ENCODE results near the gene GSTA4.

GSTA4 gene

GRCh38 chr6:52937908-52938307 is 57.2 kb downstream of the GSTA4 start:
- DNase-seq (ENCODE audit: low read depth) = no peak
- H3K4me3 ChIP-seq (ENCODE audit: low read depth, low read length) = no peak overlapping the region
- TF ChIP-seq, protein P1, sequence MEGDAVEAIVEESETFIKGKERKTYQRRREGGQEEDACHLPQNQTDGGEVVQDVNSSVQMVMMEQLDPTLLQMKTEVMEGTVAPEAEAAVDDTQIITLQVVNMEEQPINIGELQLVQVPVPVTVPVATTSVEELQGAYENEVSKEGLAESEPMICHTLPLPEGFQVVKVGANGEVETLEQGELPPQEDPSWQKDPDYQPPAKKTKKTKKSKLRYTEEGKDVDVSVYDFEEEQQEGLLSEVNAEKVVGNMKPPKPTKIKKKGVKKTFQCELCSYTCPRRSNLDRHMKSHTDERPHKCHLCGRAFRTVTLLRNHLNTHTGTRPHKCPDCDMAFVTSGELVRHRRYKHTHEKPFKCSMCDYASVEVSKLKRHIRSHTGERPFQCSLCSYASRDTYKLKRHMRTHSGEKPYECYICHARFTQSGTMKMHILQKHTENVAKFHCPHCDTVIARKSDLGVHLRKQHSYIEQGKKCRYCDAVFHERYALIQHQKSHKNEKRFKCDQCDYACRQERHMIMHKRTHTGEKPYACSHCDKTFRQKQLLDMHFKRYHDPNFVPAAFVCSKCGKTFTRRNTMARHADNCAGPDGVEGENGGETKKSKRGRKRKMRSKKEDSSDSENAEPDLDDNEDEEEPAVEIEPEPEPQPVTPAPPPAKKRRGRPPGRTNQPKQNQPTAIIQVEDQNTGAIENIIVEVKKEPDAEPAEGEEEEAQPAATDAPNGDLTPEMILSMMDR (IDR thresholded peaks at IDR 0.05; ENCODE audit: low read depth, low read length) = no peak
- TF ChIP-seq POLR2A (IDR thresholded peaks at IDR 0.05; ENCODE audit: extremely low read depth, insufficient read length) (no peak), MYC (IDR thresholded peaks at IDR 0.05; ENCODE audit: low read depth, low read length) (no peak)
- TF ChIP-seq, protein P2, sequence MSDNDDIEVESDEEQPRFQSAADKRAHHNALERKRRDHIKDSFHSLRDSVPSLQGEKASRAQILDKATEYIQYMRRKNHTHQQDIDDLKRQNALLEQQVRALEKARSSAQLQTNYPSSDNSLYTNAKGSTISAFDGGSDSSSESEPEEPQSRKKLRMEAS (IDR thresholded peaks at IDR 0.05; ENCODE audit: low read depth, low read length) = no peak

DNA sequence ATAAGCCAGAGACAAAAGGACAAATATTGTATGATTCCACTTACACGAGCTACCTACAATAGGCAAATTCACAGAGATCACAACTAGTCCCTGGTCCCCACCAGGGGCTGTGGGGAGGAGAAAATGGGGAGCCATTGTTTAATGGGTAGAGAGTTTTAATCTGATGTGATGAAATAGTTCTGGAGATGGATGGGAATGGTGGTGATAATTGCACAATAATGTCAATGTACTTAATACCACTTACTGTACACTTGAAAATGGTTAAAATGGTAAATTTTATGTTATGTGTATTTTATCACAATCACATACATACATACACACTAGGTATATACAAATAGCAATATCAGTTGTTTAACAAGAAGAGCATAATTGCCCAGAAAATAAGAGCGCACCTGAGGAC is 61.3 kb downstream of the GSTA4 start:
- TF ChIP-seq POLR2A (IDR thresholded peaks at IDR 0.05; ENCODE audit: extremely low read depth, insufficient read length) (no peak), MYC (IDR thresholded peaks at IDR 0.05; ENCODE audit: low read depth, low read length) (no peak)
- TF ChIP-seq, protein P2 (IDR thresholded peaks at IDR 0.05; ENCODE audit: low read depth, low read length) = no peak
- TF ChIP-seq, protein P1 (IDR thresholded peaks at IDR 0.05; ENCODE audit: low read depth, low read length) = no peak
- H3K4me3 ChIP-seq (ENCODE audit: low read depth, low read length) = no peak overlapping the region
- DNase-seq (ENCODE audit: low read depth) = no peak

GRCh38 chr6:52931351-52931750 is 63.7 kb downstream of the GSTA4 start:
- TF ChIP-seq, protein P1 (IDR thresholded peaks at IDR 0.05; ENCODE audit: low read depth, low read length) = no peak
- TF ChIP-seq MYC (IDR thresholded peaks at IDR 0.05; ENCODE audit: low read depth, low read length) (no peak), POLR2A (IDR thresholded peaks at IDR 0.05; ENCODE audit: extremely low read depth, insufficient read length) (no peak)
- TF ChIP-seq, protein P2 (IDR thresholded peaks at IDR 0.05; ENCODE audit: low read depth, low read length) = no peak
- H3K4me3 ChIP-seq (ENCODE audit: low read depth, low read length) = no peak overlapping the region
- no peak for DNase-seq (ENCODE audit: low read depth)

DNA sequence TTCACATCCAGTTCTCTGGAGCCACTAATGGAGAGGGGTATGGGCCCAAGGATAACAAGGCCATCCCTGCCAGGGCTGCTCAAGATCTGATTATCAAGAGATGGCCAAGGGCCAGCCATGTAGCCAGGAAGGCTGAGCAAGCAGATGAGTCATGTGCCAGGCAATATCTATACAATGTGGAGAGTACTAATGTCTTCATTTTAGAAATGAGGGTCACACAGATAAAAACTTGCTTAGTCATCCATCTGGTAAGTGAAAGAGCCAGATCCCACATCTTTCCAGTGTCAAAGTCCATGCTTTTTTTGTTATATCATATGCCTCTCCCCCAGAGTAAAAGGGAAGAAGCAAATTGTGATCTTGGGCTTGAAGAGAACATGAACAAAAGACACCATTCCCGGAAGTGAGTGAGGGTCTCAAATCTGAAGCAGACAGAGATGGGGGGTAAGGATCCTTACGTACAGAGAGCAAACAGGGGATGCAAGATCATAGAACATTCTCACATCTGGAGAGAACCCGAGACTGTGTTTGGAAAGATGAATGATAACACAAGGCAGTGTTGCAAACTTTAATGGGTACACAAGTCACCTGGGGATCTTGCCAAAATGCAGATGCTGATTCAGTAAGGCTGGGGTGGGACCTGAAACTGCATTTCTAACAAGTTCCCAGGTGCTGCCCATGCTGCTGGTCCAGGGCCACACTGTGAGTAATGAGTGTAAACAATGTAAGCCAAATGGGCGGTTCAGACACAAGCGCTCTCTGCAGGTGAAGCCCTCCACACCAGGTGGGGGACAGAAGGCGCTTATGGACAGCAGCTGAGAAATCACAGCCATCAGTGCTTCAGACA is 65.5 kb downstream of the GSTA4 start:
- no peak overlapping the region for H3K4me3 ChIP-seq (ENCODE audit: low read depth, low read length)
- TF ChIP-seq, protein P1 (IDR thresholded peaks at IDR 0.05; ENCODE audit: low read depth, low read length) = no peak
- TF ChIP-seq, protein P2 (IDR thresholded peaks at IDR 0.05; ENCODE audit: low read depth, low read length) = no peak
- TF ChIP-seq POLR2A (IDR thresholded peaks at IDR 0.05; ENCODE audit: extremely low read depth, insufficient read length) (no peak), MYC (IDR thresholded peaks at IDR 0.05; ENCODE audit: low read depth, low read length) (no peak)
- no peak for DNase-seq (ENCODE audit: low read depth)
